NK-92 (cell line): ENCODE measurements around the gene OR56A5.
"Not testable (repeated sequence)": the region's sequence is repeated elsewhere in the genome, so short reads cannot be mapped to it uniquely, and the experiment has no call there.

Experiments
- DNase-seq: peaks from one replicate; lab custom pipeline; 2025; ENCODE audit not compliant: unreplicated experiment; lab: John Stamatoyannopoulos, UW

Gene OR56A5, protein sequence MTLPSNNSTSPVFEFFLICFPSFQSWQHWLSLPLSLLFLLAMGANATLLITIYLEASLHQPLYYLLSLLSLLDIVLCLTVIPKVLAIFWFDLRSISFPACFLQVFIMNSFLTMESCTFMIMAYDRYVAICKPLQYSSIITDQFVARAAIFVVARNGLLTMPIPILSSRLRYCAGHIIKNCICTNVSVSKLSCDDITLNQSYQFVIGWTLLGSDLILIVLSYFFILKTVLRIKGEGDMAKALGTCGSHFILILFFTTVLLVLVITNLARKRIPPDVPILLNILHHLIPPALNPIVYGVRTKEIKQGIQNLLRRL

DNA sequence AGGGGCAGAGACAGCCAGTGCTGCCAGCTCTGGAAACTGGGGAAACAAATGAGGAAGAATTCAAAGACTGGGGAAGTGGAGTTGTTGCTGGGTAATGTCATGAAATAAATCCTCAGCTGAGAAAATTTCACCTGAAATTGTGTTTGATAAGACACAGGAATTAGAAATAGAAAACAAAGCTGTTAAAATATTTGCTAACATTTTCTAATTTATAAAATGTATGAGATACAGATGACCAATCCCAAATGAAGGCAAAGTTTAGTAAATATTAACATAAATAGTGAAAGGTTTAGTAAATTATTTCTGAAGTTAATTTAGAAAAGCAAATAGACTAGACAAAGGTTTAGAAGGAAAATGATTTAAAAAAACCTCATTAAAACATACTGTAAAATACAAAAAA lies at the start of gene OR56A5:
Gene OR56A5 (minus strand): TSS at position 101 of the 400 bp plus-strand sequence. CDS start 0 bp downstream, at position 101.
- no peak for DNase-seq

DNA sequence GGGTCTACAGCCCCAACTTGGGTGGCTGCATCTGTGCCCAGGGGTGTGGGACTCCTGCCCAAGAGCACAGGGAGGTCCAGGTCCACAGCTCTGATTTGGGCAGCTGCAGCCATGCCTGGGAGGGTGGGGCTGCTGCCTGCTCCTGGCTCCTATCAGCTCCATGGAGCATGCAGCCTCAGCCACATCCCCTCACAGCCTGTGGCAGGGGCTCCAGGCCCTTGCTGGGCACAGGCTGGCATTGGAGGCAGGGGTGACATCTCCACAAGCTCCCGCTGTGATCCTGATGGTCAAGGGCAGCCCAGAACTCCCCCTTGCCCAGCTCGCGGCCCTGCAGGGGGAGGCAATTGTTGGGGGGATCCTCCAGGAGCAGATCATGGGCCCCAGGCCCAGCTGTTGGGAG lies 44.7 kb upstream of the OR56A5 start:
- no peak for DNase-seq

DNA sequence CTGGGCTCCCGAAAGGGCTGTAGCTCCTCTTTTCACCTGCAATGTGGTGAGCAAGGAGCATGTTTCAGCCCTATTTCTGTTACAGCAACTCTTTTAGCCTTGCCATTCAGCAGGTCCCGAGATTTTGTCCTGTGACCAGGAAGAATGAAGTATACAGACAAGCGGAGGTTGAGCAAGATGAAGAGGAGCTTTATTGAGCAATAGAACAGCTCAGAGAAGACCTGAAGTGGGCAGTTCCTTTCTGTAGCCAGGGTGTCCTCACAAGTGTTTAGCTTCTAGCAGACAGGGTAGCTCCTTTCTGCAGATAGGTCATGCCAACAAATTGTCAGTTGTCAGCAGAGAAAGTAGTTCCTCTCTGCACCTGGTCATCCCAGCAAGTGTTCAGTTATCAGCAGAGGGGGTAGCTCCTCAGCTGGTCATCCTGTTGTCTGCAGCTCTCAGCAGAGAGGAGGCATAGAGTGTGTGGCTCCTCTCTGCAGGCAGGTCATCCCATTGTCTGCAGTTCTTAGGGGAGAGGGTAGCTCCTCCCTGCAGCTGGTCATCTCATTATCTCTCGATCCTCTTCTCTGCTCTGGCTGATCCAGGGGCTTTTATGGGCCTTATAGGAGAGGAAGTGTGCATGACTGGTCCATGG lies 43.9 kb upstream of the OR56A5 start:
- no peak for DNase-seq

DNA sequence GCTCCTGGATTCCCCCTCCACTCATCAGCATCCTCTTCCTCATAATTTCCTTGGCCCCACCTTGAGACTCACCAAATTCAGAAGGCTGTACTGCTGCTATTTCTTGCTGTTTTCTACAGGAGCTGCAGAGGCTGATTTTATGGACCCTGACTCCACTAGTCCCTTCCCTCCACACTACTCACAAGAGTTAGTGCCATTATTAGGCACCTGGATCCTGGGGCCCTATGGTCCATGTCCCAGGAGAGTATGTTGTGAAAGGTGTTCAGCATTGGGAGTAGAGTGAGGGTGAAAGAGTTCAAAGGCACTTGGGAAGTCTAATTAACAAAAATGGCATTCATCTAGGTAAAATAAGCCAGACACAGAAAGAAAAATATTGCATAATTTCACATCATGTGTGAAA lies 38.6 kb upstream of the OR56A5 start, which contains the start of gene OR56A4:
Gene OR56A4 (minus strand): TSS at position 101 of the 400 bp plus-strand sequence. CDS start 3,954 bp downstream, outside the sequence.
- no peak for DNase-seq

DNA sequence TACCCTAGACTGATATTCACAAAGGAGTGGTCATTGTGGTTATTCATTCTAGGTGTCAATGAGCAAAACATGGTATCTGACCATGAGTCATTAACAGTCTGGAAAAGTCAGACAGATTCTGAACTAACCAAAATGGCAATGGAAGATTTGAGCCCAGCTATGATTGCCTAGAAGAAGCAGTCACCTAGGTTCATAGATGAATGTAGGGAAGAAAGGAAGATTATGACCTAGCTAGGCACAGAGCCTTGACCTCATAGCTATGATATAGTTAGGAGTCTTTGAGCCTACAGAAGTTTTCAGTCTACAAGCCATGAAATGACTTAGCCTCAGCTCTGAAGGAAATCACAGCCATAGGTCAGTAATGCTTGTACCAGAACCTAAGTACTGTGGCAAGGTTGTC lies 38.1 kb upstream of the OR56A5 start:
- DNase-seq = no peak

DNA sequence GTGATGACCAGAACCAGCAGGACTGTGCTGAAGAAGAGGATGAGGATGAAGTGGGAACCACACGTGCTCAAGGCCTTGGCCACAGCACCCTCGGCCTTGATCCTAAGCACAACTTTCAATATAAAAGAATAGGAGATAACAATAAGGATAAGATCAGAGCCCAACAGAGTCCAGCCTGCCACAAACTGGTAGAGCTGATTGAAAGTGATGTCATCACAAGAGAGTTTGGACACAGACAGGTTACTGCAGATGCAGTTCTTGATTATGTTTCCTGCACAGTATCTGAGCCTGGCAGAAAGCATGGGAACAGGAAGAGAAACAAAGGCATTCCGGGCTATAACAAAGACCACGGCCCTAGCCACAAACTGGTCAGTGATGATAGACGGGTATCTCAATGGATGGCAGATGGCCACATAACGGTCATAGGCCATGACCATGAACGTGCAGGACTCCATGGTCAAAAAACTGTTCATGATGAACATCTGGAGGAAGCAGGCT lies 34.0 kb upstream of the OR56A5 start:
- no peak for DNase-seq

DNA sequence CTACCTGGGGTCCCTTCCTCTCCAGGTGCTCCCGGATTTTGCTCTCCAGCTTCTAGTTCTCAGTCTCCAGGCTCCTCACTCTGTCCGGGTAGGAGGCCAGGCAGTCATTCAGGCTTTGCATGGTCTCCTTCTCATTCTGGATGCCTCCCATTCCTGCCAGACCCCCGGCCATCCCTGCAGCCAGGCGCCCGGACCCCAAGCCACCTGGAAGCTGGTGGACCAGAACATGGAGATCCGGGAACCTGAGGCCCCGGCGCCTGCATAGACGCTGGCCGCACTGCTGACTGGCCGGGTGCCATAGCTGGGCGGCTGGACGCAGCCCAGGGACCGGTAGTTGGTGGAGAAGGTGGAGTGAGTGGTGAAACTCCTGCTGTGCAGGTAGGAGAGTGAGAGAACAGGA lies 26.5 kb upstream of the OR56A5 start:
- DNase-seq = no peak

DNA sequence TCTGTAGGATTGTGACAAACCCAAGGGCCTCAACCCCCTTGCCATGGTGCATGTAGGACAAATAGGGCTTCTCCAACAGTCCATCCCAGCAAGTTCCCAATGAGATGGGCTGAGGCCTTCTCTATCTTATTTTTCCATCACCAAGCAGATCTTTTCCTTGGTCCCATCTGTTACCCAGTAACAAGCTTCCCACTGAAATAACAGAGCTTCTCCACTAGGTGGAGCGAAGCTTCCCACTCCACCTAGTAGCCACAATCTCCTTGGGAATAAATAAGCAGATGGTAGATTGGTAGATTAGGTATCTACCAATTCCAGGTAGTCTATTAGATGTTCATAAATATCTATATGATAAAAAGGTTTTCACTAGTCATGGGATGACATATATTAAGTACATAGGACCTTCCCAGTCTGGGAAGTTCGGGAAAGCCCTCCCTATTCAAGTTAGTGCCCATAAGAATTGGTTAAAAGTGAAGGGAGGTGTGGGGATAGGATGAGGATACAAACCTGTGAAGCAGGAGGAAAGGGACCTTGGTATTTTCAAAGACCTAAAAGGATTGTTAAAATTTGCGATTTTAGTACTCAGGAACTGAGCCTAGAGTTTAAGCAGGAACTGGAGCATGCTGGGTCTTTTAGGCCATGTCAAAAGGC lies 24.4 kb upstream of the OR56A5 start:
- DNase-seq = no peak

DNA sequence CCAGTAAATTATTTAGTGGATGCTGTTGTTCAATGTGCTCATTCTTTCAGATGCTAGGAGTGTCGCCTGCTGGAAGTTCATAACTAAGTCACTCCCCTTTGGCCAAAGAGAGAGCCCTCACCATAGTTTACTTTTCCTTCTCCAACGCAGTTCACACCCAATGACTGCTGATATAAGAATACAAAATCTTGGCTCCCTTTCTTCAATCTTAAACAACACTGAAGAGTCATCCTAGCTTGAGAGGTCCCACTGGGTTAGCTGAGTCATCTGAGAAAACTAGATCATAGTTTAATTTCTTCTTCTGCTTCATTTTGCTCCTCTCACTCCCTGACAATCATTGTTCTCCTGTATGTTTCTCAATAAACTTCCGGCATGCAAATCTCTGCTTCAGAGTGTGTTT lies 23.9 kb upstream of the OR56A5 start:
- no peak for DNase-seq

DNA sequence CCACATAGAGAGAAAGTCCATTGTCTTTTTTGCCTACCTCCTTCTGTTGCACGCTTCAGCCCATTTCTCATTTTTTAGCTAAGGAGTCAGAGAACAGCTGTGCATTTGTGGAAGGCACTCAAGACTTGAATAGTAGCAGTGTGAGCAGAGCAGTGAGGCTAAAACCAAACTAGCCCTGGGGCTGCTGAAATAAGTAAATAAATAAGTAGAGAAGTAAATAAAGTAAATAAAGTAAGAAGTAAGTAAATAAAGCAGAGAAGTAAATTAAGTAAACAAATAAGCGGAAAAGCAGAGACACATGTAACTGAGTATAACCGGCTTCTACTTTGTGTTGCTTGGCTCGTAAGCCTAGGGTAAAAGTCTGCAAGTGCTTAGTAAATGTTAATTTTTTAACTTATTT lies 20.9 kb upstream of the OR56A5 start:
- no peak for DNase-seq

DNA sequence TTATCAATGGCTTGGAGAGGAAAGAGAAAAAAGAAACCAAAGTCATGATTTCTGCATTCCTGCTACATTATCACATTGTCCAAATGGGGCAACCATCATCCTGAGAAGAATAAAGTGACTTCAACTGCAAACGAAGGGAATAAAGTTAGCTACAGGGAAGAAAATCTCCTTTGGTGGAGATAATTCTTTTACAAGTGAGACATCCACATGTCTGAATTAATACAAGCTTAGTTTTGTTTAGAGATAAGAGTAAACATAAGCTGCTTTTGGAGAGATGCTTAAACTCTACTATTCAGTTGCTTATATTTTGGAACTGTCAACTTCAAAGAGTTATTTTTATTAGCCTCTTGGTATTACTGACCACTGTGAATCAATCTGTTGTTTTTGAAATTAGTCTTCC lies 18.6 kb upstream of the OR56A5 start, which contains the start of gene OR52L1:
Gene OR52L1 (minus strand): TSS at position 101 of the 400 bp plus-strand sequence. CDS start 55 bp downstream, at position 46.
- no peak for DNase-seq

DNA sequence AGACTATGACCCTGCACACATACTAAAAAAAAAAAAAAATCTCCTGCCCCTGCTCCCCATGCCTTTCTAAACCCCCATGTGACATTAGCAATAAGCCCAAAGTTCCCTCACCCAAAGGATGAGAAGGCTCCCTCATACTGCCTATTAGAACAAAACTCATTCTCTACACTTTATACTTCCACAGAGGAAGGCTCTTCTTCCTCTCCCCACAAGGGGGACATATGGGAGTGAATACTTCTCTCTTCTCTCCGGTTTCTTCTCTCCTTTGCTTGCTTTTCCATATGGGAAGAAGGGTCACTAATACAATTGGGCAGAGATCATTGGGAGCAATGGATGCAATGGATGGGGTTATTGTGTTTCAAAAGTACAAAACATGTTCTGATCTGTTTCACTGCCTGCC lies 15.1 kb upstream of the OR56A5 start:
- no peak for DNase-seq

DNA sequence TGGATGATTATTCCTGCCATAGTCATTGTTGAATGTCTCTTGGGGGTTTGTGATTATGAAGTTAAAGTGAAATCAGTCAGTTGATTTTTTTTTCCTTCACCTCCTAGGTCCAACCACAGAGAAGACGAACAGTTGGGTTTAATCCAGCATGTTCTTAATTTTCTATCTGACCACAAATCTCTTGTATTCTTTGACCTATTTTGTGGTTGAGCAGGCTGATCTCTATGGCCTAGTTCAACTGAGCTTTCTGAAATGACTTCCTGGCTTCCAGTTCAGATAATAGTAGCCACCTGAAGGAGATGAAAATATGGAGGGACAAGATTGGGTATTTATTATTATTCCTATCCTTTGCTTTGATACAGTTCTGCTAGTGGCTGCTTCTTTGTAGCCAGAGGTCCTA lies 5.2 kb upstream of the OR56A5 start:
- DNase-seq = no peak

DNA sequence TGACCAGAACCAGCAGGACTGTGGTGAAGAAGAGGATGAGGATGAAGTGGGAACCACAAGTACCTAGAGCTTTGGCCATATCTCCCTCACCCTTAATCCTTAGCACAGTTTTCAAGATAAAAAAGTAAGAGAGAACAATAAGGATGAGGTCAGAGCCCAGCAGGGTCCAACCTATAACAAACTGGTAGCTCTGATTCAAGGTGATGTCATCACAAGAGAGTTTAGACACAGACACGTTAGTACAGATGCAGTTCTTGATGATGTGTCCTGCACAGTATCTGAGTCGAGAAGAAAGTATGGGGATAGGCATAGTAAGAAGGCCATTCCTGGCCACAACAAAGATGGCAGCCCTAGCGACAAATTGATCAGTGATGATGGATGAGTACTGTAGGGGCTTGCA lies 586 bp downstream of the OR56A5 start:
- no peak for DNase-seq

DNA sequence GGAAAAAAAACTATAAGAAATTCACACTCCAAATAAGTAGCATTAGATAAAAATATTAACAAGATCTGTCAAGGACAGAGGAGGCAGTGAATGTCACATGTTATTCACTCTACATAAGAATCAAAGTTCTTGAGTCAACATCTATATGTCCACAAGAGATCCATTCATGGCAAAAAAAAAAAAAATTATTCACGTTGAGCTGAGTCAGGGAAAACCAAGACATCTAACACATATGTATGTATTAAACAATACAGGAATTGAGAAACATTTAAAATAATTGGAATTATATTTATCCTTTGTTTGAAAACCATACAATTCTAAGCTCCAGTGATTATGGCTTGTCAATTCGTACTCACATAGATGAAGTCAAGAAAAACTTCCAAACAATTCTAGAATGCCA lies 1.3 kb downstream of the OR56A5 start:
- no peak for DNase-seq

DNA sequence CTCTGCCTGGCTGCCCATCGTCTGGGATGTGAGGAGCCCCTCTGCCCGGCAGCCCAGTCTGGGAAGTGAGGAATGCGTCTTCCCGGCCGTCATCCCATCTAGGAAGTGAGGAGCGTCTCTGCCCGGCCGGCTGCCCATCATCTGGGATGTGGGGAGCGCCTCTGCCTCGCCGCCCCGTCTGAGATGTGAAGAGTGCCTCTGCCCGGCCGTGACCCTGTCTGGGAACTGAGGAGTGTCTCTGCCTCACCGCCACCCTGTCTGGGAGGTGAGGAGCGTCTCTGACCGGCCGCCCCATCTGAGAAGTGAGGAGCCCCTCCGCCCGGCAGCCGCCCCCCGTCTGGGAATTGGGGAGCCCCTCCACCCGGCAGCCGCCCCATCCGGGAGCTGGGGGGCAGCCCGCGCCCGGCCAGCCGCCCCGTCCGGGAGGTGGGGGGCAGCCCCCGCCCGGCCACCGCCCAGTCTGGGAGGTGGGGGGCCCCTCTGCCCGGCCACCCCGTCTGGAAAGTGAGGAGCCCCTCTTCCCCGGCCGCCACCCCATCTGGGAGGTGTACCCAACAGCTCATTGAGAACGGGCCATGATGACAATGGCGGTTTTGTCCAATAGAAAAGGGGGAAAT lies 7.5 kb downstream of the OR56A5 start:
- not testable (repeated sequence) for DNase-seq

DNA sequence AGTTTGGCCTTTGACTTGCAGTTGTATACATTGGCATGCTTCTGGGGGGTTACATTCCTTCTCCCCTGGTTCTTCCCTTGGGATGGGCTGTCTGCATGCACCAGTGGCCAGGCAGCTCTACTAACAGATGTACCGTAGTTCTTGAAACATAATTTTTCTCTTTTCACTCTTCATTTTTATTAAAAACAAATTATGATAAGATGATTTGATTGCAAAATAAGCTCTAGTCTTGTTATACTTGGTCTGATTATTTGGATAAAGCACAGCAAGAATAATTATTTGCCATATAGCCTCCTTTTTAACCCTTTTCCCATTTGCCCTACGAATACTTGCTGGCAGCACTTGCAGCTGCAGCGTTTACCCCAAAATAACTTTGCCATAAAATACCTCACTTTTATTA lies 12.7 kb downstream of the OR56A5 start:
- DNase-seq = no peak

DNA sequence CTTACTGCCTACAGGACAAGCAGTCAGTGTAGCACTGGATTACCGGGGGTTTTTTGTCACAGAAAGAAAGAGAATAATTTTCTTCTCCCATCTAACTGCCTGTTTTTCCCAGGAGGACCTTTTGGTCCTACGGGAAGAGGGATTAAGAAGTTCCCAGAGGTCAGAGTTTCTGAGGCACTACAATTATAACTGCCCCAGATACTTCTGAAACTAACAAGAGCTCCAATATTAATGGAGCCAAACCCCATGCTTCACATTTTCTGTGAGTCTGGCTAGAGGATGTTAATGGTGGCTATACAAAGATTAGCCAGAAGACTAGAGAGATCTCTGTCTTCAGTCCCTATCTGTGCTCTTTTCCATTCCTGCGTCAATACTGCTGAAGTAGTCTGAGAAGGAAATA lies 26.3 kb downstream of the OR56A5 start, which contains the start of gene OR56A3:
Gene OR56A3 (plus strand): TSS at position 301 of the 400 bp plus-strand sequence. CDS start 5,096 bp downstream, outside the sequence.
- no peak for DNase-seq

DNA sequence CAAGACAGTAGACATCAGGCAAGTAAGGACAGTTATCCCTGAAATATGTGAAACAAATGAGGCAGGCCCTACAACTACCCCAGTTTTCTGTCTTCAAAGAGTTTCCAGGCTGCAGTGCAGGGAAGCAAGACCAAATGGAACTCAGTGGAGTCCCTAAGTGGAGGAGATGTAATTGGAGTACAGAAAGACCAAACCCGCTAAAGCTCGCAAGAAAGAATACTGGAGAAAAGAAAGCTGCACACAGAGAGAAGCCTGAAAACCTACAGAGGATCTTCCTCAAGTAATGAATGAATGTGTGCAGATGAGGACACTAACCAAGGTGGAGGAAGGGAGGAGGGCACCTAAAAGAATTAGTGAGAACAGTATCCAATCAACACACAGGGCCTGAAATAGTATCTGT lies 27.5 kb downstream of the OR56A5 start:
- DNase-seq = no peak

DNA sequence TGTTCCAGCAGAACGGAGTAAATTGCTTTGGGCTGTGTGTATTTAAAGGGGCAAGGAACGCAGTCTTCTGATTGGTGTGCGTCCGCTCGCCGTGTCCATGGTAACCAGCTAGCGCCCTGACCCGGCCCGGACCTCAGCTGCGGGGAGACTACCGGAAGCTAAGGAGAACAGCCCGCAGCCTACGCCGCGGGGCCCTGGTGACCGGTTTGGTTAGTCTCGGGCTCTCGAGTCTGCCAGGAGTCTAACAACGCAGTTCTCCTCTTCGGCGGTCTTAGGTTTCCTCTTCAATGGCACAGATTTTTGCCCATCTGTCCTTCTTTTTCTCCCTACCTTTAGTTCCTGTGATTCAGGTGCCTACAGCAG lies 29.7 kb downstream of the OR56A5 start:
- DNase-seq = no peak

DNA sequence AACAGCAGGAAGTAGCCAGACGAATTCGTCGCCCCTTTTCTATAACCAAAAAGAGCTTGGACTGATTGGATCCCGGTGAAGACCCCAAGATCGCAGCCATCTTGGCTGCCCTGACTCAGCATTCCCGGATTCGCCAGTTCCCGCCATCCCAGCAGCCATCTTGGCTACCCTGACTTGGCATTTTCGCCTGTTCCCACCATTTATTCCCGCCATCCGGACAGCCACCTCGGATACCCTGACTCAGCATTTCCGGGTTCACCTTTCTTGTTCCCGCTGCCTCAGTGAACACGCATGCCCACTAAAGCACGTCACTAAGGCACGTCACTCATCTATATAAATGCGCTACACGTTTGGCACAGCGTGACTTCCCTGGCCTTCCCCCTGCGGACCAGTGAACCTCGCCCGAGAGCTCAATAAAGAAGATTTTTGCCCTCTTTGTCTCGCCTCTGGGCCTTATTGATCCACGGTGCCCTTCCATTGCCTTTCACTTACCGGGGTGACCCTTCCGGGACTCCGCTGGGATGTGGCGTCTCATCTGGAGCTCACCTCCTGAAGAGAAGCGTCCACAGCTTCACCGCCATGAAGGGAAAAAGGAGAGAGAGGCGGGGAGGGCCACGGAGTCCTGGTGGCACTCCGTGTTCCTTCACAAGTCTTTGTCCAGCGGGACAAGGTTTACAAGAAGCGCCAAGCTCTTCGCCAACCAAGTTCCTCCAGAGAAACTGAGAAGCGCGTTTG lies 30.3 kb downstream of the OR56A5 start:
- no peak for DNase-seq
